A673 (cell line): ENCODE results near the gene CLUH.

Experiments used
- EZH2 ChIP-seq: fragments of 200-600 bp; sonication (generic); IDR thresholded peaks from 2 replicates; pipeline ENCODE4 v1.6.1; 2017; ENCODE audit warnings: borderline replicate concordance, low read depth, mild to moderate bottlenecking, mixed read lengths, antibody characterized with exemption, low read length; ENCODE audit not compliant: poor library complexity, severe bottlenecking
- TF ChIP-seq, protein P1 (sequence below): fragments of 300-800, 200-600 bp; sonication (generic); conservative IDR thresholded peaks from 2 replicates; pipeline ENCODE4 v1.5.1; 2017; ENCODE audit warnings: low read depth, mild to moderate bottlenecking, antibody characterized with exemption, low read length, moderate library complexity, mixed read lengths

DNA sequence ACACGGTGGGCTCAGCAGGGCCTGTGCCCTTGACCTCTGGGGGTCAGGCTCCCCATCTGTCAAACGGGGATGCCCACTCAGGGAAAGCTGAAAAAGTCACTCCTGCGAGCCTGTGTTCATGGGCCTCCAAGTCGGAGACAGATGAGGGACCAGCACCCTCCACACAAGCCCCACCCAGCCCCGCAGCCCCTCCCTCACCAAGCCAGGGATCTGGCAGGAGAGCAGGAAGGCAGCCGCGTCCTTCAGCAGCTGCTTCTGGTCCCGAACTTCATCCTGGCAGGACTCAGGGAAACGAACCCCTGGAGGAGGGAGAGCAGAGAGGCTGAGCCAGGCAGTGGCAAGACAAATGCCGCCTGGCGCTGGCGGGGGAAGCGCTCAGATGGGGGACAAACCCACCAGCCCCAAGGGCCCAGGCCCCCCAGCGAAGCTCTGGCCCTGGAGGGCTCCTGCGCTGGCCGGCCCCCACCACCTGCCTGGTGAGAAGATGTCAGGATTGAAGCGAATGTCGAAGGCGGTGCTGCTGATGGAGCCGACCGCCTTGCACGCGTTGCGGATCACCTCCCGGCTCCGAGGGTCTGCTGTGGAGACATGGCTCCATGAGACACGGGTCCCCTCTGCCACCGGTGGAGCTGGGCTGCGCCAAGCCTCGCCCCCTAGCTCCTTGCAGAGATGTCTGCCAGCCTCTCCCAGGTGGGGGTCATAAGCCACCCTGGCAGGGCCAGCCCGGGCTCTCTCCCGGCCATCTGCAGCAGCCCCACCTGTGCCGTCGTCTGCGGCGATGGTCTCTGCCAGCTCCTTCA is 15.4 kb downstream of the CLUH start:
- TF ChIP-seq, protein P1, sequence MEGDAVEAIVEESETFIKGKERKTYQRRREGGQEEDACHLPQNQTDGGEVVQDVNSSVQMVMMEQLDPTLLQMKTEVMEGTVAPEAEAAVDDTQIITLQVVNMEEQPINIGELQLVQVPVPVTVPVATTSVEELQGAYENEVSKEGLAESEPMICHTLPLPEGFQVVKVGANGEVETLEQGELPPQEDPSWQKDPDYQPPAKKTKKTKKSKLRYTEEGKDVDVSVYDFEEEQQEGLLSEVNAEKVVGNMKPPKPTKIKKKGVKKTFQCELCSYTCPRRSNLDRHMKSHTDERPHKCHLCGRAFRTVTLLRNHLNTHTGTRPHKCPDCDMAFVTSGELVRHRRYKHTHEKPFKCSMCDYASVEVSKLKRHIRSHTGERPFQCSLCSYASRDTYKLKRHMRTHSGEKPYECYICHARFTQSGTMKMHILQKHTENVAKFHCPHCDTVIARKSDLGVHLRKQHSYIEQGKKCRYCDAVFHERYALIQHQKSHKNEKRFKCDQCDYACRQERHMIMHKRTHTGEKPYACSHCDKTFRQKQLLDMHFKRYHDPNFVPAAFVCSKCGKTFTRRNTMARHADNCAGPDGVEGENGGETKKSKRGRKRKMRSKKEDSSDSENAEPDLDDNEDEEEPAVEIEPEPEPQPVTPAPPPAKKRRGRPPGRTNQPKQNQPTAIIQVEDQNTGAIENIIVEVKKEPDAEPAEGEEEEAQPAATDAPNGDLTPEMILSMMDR = no peak
- TF ChIP-seq EZH2 = no peak
